HG03520 (cell line): Measurements from ENCODE around the gene ENDOG.

Experiments
- ATAC-seq: cut with Tn5 transposase; IDR thresholded peaks from one replicate; pipeline ENCODE4 v1.9.1; 2021; ENCODE audit warnings: mild to moderate bottlenecking, moderate library complexity; ENCODE audit not compliant: unreplicated experiment

The ENDOG gene

GRCh38 chr9:128798896-128799295 lies 19.4 kb upstream of the ENDOG start:
- ATAC-seq = no peak

GRCh38 chr9:128800061-128800460 lies 18.2 kb upstream of the ENDOG start:
- ATAC-seq = no peak

- no peak for ATAC-seq
These were observed 15.8 kb upstream of the ENDOG start for GRCh38 chr9:128802482-128802881.

GRCh38 chr9:128805661-128806060 lies 12.6 kb upstream of the ENDOG start:
- ATAC-seq = no peak

- no peak for ATAC-seq
These were observed 10.5 kb upstream of the ENDOG start for GRCh38 chr9:128807827-128808226.

GRCh38 chr9:128808543-128808942 lies 9.8 kb upstream of the ENDOG start:
- no peak for ATAC-seq

- no peak for ATAC-seq
These were observed 9.2 kb upstream of the ENDOG start for GRCh38 chr9:128809036-128809599.

GRCh38 chr9:128809831-128810230 lies 8.5 kb upstream of the ENDOG start:
- no peak for ATAC-seq

- no peak for ATAC-seq
These were observed 7.4 kb upstream of the ENDOG start for GRCh38 chr9:128810873-128811272.

- peak; percentile 19 for ATAC-seq
These were observed 777 bp downstream of the ENDOG start for GRCh38 chr9:128818839-128819715.

GRCh38 chr9:128819716-128820664 lies 1.7 kb downstream of the ENDOG start:
- ATAC-seq = no peak

- ATAC-seq = no peak
These were observed 2.6 kb downstream of the ENDOG start for GRCh38 chr9:128820665-128821583.

- no peak for ATAC-seq
These were observed 3.5 kb downstream of the ENDOG start for GRCh38 chr9:128821584-128822406.

- ATAC-seq = no peak
These were observed 4.2 kb downstream of the ENDOG start for GRCh38 chr9:128822407-128823042.

- no peak for ATAC-seq
These were observed 5.1 kb downstream of the ENDOG start for GRCh38 chr9:128823362-128823902.

- ATAC-seq = no peak
These were observed 5.7 kb downstream of the ENDOG start for GRCh38 chr9:128823903-128824406.

- no peak for ATAC-seq
These were observed 6.6 kb downstream of the ENDOG start for GRCh38 chr9:128824911-128825310.

GRCh38 chr9:128825923-128826700 lies 7.8 kb downstream of the ENDOG start:
- ATAC-seq = no peak
